Smooth muscle cell (in vitro differentiated cells): ENCODE results near the gene CCR2. TPM values are rescaled to one million over a fixed set of nuclear protein-coding genes. Genes with fewer than 3 reads are reported as not detected.
A peak's percentile ranks its signal among the peaks of the same experiment; 100 is the strongest.

Source experiments
- DNase-seq: peaks from one replicate; lab custom pipeline; 2025; ENCODE audit not compliant: unreplicated experiment; lab: John Stamatoyannopoulos, UW
- H2AFZ ChIP-seq: fragments of 200-600 bp; sonication (generic); 2 replicates; pipeline ENCODE4 v1.6.0; 2016; ENCODE audit warnings: antibody characterized with exemption, low read depth, mild to moderate bottlenecking
- H3F3A ChIP-seq: fragments of 200-600 bp; sonication (generic); 2 replicates; pipeline ENCODE4 v1.6.0; 2017; ENCODE audit warnings: antibody characterized with exemption, low read depth
- H3K27ac ChIP-seq: fragments of 200-600 bp; sonication (generic); 2 replicates; pipeline ENCODE4 v1.5.1; 2016; ENCODE audit warnings: low read depth, mild to moderate bottlenecking
- H3K27me3 ChIP-seq: fragments of 200-600 bp; sonication (generic); 2 replicates; pipeline ENCODE4 v1.6.1; 2016; ENCODE audit warnings: low read depth, mild to moderate bottlenecking
- H3K36me3 ChIP-seq: fragments of 200-600 bp; sonication (generic); 2 replicates; pipeline ENCODE4 v1.5.1; 2016; ENCODE audit warnings: low read depth
- H3K4me1 ChIP-seq: fragments of 200-600 bp; sonication (generic); 2 replicates; pipeline ENCODE4 v1.5.1; 2016; ENCODE audit warnings: low read depth
- H3K4me2 ChIP-seq: fragments of 200-600 bp; sonication (generic); 2 replicates; pipeline ENCODE4 v1.6.0; 2016; ENCODE audit warnings: mild to moderate bottlenecking
- H3K4me3 ChIP-seq: fragments of 200-600 bp; sonication (generic); 2 replicates; pipeline ENCODE4 v1.5.1; 2016; ENCODE audit warnings: mild to moderate bottlenecking
- H3K79me2 ChIP-seq: fragments of 200-600 bp; sonication (generic); 2 replicates; pipeline ENCODE4 v1.6.0; 2016; ENCODE audit warnings: low read depth, mild to moderate bottlenecking
- H3K9ac ChIP-seq: fragments of 200-600 bp; sonication (generic); 2 replicates; pipeline ENCODE4 v1.6.0; 2016; ENCODE audit warnings: low read depth
- H3K9me3 ChIP-seq: fragments of 200-600 bp; sonication (generic); replicated peaks from 2 replicates; pipeline ENCODE4 v1.5.1; 2016; ENCODE audit warnings: low read depth
- H4K20me1 ChIP-seq: fragments of 200-600 bp; sonication (generic); 2 replicates; pipeline ENCODE4 v1.6.0; 2016; ENCODE audit warnings: low read depth
- CTCF ChIP-seq: fragments of 200-600 bp; sonication (generic); IDR thresholded peaks from 2 replicates; pipeline ENCODE4 v1.5.1; 2017; ENCODE audit warnings: borderline replicate concordance, mild to moderate bottlenecking, antibody characterized with exemption; ENCODE audit not compliant: insufficient read depth, poor library complexity, severe bottlenecking
- WGBS: methylation state at CpG from one replicate; pipeline ENCODE4 v1.1.7; 2016; ENCODE audit warnings: low lambda C conversion rate; 5-methylcytosine and 5-hydroxymethylcytosine counted together
- polyA plus RNA-seq: library from polyadenylated mRNA; unstranded; fragments of >200 nt; fragmentation: Nextera tagmentation; extraction: Ambion mirVana; gene quantifications from 2 replicates; pipeline ENCODE4 v1.2.1, GENCODE V29; 2016
- total RNA-seq: library from RNA; depleted of rRNA; stranded (reverse); fragments of >200 nt; gene quantifications from 2 replicates; pipeline ENCODE4 v1.2.3, GENCODE V29; 2014

Gene CCR2
- total and polyA plus RNA-seq, 2 experiments from 2014 or later = not detected

- Histone ChIP-seq H3F3A (no peaks in the 10 kb centered on the region), H3K36me3 (no peaks in the 10 kb centered on the region), H3K79me2 (no peaks in the 10 kb centered on the region), H3K27ac (no peak overlapping the region), H4K20me1 (peaks cover 7% of the 10 kb centered on the region), H3K9ac (no peak overlapping the region), H3K4me2 (peak overlapping the region; percentile 6), H3K4me3 (no peak overlapping the region), H3K4me1 (no peaks in the 10 kb centered on the region), H3K9me3 (no peaks in the 10 kb centered on the region), H2AFZ (no peak overlapping the region), H3K27me3 (peaks cover 68% of the 10 kb centered on the region)
- no peak for DNase-seq
- WGBS = 73% methylated on average over 6 of the region's 6 CpGs
- no peak for TF ChIP-seq CTCF
Measured at GRCh38 chr3:46395210-46395661, 41.3 kb downstream of the CCR2 start.

GRCh38 chr3:46395766-46396530, 42.0 kb downstream of the CCR2 start:
- 74% methylated on average over 6 of the region's 6 CpGs for WGBS
- H3K4me3 ChIP-seq = no peak overlapping the region

GRCh38 chr3:46397111-46397510, 43.2 kb downstream of the CCR2 start:
- no peak overlapping the region for H3K27ac ChIP-seq
- H3K4me2 ChIP-seq = no peak overlapping the region
- DNase-seq = no peak
- 99% methylated on average over 7 of the region's 7 CpGs for WGBS
- H4K20me1 ChIP-seq = peaks cover 7% of the 10 kb centered on the region
- H3K27me3 ChIP-seq = peaks cover 66% of the 10 kb centered on the region
- peaks cover 3% of the 10 kb centered on the region for H3F3A ChIP-seq
- no peak for TF ChIP-seq CTCF
- no peaks in the 10 kb centered on the region for H3K4me1 ChIP-seq
- no peak overlapping the region for H2AFZ ChIP-seq
- no peak overlapping the region for H3K4me3 ChIP-seq
- H3K9ac ChIP-seq = no peak overlapping the region
- no peaks in the 10 kb centered on the region for H3K36me3 ChIP-seq
- H3K9me3 ChIP-seq = no peaks in the 10 kb centered on the region
- H3K79me2 ChIP-seq = no peaks in the 10 kb centered on the region

More at GRCh38 chr3:46395766-46396530, 42.0 kb downstream of the CCR2 start:
- Histone ChIP-seq H3K27ac (no peak overlapping the region), H3K4me2 (peak overlapping the region; percentile 6), H3F3A (peaks cover 2% of the 10 kb centered on the region), H4K20me1 (peaks cover 7% of the 10 kb centered on the region), H2AFZ (no peak overlapping the region), H3K79me2 (no peaks in the 10 kb centered on the region), H3K27me3 (peaks cover 67% of the 10 kb centered on the region), H3K4me1 (no peaks in the 10 kb centered on the region), H3K36me3 (no peaks in the 10 kb centered on the region), H3K9me3 (no peaks in the 10 kb centered on the region), H3K9ac (no peak overlapping the region)
- no peak for DNase-seq
- TF ChIP-seq CTCF = no peak
